ENCODE measurements around the gene ENOX1. TPM values are rescaled to one million over a fixed set of nuclear protein-coding genes. Genes with fewer than 3 reads are reported as not detected.

The ENOX1 gene
- total RNA-seq, 1 experiment from 2014 or later: 1.8 TPM

GRCh38 chr13:43800828-43801227, 14.1 kb upstream of the ENOX1 start:
- BruUV-seq (replicated peaks): no TSS peak
- H3K9me3 Mint-ChIP-seq (ENCODE audit: unreplicated experiment): no peaks in the 10 kb centered on the region
- H3K36me3 Mint-ChIP-seq (ENCODE audit: insufficient read depth, unreplicated experiment): no peaks in the 10 kb centered on the region
- peaks cover 13% of the 10 kb centered on the region for H3K4me1 Mint-ChIP-seq (ENCODE audit: insufficient read depth, unreplicated experiment)
- intact Hi-C loops (cut with micrococcal nuclease): loop anchor here (5.0 kb wide), 1 partner anchor 499 kb away; no protein-coding TSS in a partner anchor
- DNase-seq (ENCODE audit: unreplicated experiment): no peak
- ChIA-PET CTCF (interaction anchor here (0.6 to 1.4 kb wide), 8 partner anchors 8 to 1285 kb away, joined by 3 to 5 read pairs (median 3); no protein-coding TSS in a partner anchor), POLR2A (interaction anchor here (1.0 to 1.2 kb wide), 3 partner anchors 9 to 917 kb away, joined by 3 to 4 read pairs (median 3); partner anchors contain the start of gene ENOX1)
- H3K4me3 Mint-ChIP-seq (ENCODE audit: unreplicated experiment): no peak overlapping the region
- TF ChIP-seq, protein P1, sequence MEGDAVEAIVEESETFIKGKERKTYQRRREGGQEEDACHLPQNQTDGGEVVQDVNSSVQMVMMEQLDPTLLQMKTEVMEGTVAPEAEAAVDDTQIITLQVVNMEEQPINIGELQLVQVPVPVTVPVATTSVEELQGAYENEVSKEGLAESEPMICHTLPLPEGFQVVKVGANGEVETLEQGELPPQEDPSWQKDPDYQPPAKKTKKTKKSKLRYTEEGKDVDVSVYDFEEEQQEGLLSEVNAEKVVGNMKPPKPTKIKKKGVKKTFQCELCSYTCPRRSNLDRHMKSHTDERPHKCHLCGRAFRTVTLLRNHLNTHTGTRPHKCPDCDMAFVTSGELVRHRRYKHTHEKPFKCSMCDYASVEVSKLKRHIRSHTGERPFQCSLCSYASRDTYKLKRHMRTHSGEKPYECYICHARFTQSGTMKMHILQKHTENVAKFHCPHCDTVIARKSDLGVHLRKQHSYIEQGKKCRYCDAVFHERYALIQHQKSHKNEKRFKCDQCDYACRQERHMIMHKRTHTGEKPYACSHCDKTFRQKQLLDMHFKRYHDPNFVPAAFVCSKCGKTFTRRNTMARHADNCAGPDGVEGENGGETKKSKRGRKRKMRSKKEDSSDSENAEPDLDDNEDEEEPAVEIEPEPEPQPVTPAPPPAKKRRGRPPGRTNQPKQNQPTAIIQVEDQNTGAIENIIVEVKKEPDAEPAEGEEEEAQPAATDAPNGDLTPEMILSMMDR (IDR thresholded peaks at IDR 0.05; ENCODE audit: unreplicated experiment): no peak
- no peak overlapping the region for H3K27ac Mint-ChIP-seq (ENCODE audit: low read depth, unreplicated experiment)
- H3K27me3 Mint-ChIP-seq (ENCODE audit: insufficient read depth, unreplicated experiment): no peaks in the 10 kb centered on the region

DNA sequence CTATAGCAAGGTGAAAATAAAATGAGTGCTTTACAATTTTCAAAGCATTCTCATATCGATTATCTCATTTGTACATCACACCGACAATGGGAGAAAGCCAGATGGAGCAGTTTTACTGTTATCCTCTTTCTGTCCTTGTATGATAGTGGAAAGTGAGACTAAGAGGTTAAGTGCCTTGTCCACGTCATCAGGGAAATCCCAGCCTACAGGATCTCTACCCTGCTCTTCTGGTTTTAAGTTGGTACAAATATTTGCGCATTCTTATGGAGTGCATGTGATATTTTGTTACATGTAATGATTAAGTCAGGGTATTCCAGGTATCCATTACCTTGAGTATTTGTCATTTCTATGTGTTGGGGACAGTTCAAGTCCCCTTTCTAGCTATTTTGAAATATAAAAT, 12.4 kb upstream of the ENOX1 start:
- Mint-ChIP-seq H3K9me3 (ENCODE audit: unreplicated experiment) (no peaks in the 10 kb centered on the region), H3K36me3 (ENCODE audit: insufficient read depth, unreplicated experiment) (no peaks in the 10 kb centered on the region), H3K4me1 (ENCODE audit: insufficient read depth, unreplicated experiment) (peaks cover 3% of the 10 kb centered on the region), H3K27ac (ENCODE audit: low read depth, unreplicated experiment) (no peak overlapping the region), H3K4me3 (ENCODE audit: unreplicated experiment) (no peak overlapping the region), H3K27me3 (ENCODE audit: insufficient read depth, unreplicated experiment) (no peaks in the 10 kb centered on the region)
- POLR2A ChIA-PET: no interaction called here
- TF ChIP-seq, protein P1 (IDR thresholded peaks at IDR 0.05; ENCODE audit: unreplicated experiment): no peak
- CTCF ChIA-PET: no interaction called here
- no peak for DNase-seq (ENCODE audit: unreplicated experiment)
- BruUV-seq (replicated peaks): no TSS peak
- intact Hi-C loops (cut with micrococcal nuclease): no loop called here

DNA sequence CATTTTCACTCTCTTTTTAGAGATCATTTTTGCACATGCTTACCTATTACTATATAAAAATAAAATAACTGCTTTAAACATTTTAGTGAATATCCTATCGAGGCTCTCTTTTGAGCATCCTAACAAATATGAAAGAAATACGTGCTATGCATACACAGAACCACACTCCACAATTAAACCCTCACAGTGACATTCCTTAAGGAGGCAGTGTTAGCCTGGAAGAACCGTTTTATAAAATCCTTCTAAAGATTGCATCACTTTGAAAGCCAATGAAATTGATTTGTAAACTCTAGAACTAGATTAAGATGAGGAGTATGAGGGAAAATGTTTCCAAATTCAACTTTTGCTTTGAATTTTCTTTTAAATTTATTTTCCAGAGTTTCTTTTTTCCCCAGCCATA, 11.1 kb upstream of the ENOX1 start:
- H3K4me1 Mint-ChIP-seq (ENCODE audit: insufficient read depth, unreplicated experiment): peaks cover under 1% of the 10 kb centered on the region
- TF ChIP-seq, protein P1 (IDR thresholded peaks at IDR 0.05; ENCODE audit: unreplicated experiment): no peak

DNA sequence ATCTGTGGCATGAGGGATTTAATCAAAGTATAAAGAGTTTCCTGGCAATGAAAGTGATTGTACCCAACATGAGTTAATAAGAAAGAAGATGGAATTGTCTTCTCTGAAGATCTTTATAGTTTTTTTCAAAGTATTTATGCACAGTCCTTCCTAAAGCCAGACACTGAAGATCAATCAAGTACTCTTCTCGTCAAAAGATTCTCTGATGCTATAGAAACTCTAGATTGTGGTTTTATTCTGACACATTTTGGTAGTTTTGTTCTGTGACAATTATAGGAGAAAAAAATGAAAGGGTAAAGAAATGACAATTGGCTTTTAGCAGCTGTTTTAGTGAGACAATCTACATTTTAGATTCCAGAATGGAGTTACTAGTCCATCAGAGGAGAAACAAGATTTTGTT, 10.4 kb upstream of the ENOX1 start:
- POLR2A ChIA-PET: no interaction called here
- CTCF ChIA-PET: interaction anchor here (0.6 kb wide), 1 partner anchor 1302 kb away, joined by 3 read pairs; no protein-coding TSS in a partner anchor
- TF ChIP-seq, protein P1 (IDR thresholded peaks at IDR 0.05; ENCODE audit: unreplicated experiment): no peak
- DNase-seq (ENCODE audit: unreplicated experiment): no peak
- BruUV-seq (replicated peaks): no TSS peak
- Mint-ChIP-seq H3K27ac (ENCODE audit: low read depth, unreplicated experiment) (no peak overlapping the region), H3K4me1 (ENCODE audit: insufficient read depth, unreplicated experiment) (peaks cover 4% of the 10 kb centered on the region), H3K9me3 (ENCODE audit: unreplicated experiment) (no peaks in the 10 kb centered on the region), H3K36me3 (ENCODE audit: insufficient read depth, unreplicated experiment) (no peaks in the 10 kb centered on the region), H3K27me3 (ENCODE audit: insufficient read depth, unreplicated experiment) (no peaks in the 10 kb centered on the region), H3K4me3 (ENCODE audit: unreplicated experiment) (no peak overlapping the region)
- intact Hi-C loops (cut with micrococcal nuclease): no loop called here

More for the DNA sequence above, 11.1 kb upstream of the ENOX1 start:
- Mint-ChIP-seq H3K27me3 (ENCODE audit: insufficient read depth, unreplicated experiment) (no peaks in the 10 kb centered on the region), H3K36me3 (ENCODE audit: insufficient read depth, unreplicated experiment) (no peaks in the 10 kb centered on the region), H3K27ac (ENCODE audit: low read depth, unreplicated experiment) (no peak overlapping the region), H3K9me3 (ENCODE audit: unreplicated experiment) (no peaks in the 10 kb centered on the region), H3K4me3 (ENCODE audit: unreplicated experiment) (no peak overlapping the region)
- ChIA-PET POLR2A (interaction anchor here (0.6 to 0.7 kb wide), 2 partner anchors 620 to 1078 kb away, joined by 3 read pairs; no protein-coding TSS in a partner anchor), CTCF (no interaction called here)
- no peak for DNase-seq (ENCODE audit: unreplicated experiment)
- intact Hi-C loops (cut with micrococcal nuclease): no loop called here
- no TSS peak for BruUV-seq (replicated peaks)

Data from MCF 10A (cell line).